ENCODE measurements around the gene SCYGR4.
"Not testable (repeated sequence)": the region's sequence is repeated elsewhere in the genome, so short reads cannot be mapped to it uniquely, and the experiment has no call there.

The SCYGR4 gene

DNA sequence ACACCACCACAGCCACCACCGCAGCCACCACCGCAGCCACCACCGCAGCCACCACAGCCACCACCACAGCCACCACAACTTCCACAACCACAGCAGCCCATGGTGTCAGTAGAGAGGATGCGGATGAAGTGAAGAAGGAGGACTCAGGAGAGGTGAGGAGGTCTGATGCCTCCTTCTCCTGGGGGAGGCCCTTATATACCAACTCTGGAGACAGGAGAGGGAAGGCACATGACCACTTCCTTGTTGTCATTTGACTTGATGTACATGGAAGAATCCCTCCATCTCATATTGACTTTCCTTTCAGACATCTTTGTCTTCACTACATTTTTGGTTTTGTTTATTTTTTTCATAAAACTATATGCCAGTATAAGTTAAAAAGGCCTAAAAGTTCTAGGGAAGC, 2.6 kb upstream of the SCYGR4 start, which contains the start of gene SCYGR3:
TSS of gene SCYGR3 (minus strand) at position 101 of the 400 bp plus-strand sequence. CDS start at position 101, 0 bp downstream.
- no peak for DNase-seq

DNA sequence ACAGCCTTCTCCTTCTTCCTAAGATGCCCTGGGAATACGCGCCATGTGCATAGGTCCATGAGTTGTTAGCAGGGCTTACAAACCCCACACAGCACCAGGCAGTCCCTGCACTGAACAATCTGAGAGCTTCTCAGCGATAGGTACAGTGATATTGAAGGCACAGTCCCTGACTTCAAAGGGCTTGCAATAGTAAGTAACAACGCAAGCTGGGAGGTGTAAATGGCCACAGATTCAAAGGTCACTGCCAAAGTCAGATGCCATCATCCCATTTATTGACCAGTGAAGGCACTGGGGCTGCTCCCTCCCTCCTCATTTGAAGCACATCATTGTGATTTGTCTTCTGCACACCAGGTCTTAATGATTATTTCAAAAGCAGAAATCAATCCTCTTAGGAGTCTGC, 2.1 kb upstream of the SCYGR4 start:
- no peak for DNase-seq

DNA sequence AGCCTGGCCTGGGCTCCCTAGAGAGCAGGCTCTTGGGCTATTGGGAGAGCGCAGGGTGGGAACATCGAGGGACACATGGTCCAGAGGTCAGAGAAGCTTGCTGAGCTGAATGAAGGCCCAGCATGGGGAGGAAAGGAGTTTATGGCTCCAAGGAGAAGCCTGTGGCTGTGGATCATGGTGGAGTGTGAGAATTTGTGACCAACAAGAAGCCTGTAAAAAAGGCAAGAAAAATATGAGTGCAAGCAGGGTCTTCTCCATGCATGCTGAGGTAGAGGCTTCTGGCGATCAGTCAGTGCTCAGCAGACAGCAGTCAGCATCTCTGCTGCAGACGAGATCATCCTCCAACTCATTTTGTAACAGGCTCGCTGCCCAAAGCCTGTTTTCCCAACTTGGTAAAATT, 1.4 kb upstream of the SCYGR4 start:
- DNase-seq, result no peak

DNA sequence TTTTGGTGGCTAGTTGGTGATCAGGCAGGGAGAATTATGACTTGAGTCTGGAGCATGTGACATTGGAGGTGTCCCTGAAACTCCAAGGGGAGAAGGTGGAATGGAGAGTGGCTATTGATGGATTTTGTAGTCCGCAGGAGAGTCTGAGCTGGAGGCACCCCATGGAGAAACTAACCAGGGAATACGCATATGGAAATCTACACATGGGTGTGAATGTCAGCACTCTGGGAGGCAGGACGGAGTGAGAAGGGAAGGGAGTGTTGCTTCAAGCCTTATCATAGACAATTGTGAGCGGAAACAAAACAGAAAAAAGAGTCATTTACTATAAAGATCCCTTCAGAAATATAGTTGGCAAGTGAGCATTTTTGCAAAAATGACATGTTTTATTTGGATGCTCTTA, 667 bp upstream of the SCYGR4 start:
- DNase-seq, result no peak

DNA sequence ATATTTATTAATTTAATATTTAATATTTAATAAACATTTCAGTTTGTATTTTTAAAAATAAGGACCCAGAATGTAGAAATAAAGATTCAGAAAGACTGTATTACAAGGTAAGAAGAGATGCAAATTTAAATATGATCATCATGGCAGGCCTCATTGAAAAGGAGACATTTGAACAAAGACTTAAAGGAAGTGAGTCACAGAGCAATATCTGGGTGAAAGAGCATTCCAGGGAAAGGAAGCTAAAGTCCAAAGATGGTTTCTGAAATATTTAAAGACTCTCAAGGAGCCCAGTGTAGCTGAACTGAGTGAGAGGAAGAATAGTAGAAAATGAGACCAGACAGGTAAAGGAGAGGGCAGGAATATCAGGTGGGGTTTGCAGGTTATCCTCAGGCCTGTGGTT, 5.9 kb downstream of the SCYGR4 start:
- DNase-seq, result no peak

DNA sequence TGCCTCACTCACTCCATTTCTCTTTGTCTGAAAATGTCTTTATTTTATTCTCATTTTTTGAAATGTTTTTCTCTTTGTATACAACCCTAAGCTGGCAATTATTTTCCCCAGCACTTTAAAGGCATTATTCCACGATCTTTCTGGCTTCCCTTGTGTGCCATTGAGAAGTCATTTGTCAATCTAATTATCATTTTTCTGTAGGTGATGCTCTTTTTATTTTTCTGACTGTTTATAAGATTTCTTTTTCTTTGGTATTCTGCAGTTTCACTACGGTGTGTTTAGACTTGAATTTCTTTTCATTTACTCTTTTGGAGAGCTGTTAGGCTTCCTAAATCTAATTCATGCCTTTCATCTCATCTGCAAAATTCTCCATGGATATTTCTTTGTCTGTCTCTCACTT, 8.1 kb downstream of the SCYGR4 start:
- no peak for DNase-seq

DNA sequence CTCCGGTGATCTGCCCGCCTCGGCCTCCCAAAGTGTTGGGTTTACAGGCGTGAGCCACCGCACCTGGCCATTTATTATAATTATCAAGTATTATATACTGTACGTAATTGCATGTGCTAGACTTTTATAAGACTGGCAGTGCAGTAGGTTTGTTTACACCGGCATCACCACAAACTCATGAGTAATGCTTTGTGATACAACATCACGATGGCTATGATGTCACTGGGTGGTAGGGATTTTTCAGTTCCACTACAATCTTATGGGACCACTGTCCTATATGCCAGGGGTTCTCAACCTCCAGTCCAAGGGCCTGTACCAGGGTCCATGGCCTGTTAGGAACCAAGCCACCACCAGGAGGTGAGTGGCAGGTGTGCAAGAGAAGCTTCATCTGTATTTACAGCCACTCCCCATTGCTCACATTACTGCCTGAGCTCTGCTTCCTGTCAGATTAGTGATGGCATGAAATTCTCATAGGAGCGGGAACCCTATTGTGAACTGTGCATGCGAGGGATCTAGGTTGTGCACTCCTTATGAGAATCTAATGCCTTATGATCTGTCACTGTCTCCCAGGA, 9.4 kb downstream of the SCYGR4 start:
- DNase-seq, result no peak

DNA sequence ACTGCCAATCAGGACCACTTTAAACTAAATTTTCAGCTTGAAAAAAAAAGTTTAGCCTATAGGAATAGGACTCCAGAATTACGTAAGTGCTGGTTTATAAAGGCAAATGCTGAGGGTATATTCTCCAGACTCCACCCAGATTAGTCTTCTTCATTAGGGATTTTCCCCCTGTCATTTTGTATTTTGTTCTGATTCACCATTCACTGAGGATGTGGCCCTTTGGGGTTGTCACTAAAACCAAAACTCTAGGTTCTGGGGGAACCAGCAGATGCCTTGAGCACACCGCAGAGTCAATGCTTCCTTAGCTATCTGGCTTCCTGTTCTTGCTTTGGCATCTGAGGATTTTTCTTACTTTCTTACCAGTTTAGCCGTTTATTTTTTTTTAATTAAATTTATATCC, 10.5 kb downstream of the SCYGR4 start:
- DNase-seq, result no peak

DNA sequence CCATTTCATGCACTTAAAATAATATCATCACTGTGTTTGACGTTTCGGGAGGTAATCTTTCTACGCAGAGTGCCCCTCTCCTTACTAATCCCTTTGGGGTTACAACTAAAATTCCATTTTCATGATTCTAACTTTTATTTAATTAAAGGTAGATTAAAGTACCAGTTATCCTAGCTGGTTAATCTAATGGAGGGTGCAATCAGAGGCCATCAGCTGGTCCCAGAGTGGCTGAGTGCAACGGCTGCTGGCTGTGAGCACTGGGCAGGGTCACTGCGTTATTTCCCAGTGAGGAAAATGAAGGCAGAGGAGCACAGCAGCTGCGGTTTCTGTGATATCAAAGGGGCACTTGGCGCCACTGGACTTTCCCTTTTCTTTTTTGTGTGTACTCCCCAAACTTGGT, 12.1 kb downstream of the SCYGR4 start:
- DNase-seq, result no peak

DNA sequence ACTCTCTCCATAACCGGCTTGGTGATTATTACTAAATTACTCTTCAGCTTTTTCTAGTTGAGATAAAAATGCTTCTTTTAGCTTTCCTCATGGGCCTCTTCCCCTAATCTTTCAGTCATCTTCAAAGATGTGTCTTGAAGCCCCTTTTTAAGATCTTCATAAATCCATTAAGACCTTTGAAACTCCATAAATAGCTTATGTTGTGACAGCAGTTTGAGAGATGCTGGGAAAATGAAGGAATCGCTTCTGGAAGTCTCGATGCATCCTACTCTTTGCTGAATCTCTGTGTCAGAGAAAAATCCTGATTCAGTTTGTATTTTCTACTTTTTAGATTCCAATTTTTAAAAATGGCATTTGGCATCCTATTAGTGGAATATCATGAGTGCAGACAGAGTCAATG, 13.0 kb downstream of the SCYGR4 start:
- no peak for DNase-seq

DNA sequence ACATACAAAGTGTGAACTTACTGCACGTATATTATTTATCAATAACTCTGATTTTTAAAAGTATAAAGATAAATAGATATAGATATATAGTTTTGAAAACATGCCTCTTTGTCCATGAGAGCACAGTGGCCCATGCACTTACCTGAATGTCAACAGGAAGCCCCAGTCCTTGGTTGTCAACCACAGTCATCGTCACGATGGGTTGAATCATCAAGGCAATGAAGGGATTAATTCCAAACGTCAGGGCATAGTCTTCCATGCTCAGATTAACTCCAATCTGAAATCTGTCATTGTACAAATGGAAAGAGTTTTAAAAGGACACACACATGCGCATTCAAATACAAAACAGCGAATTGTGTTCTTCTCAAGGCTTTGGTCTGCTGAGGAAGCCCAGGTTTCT, 15.5 kb downstream of the SCYGR4 start:
- no peak for DNase-seq

DNA sequence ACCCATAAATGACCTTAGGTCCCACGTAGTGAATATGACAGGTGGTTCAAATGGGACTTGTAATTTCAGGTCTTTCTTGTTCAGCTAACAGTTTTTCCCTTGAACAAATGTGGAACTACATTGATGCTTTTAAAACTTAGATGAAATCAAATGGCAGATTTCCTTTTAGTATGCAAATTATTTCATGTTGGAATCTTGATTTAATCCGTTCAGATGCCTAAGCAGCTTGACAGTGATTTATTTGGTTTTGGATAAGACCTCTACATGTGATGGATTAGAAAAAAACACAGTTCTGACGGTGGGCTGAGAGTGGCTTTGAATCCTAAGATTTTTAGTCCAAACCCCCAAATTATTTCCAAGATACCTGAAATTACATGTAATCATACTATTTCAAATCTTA, 16.9 kb downstream of the SCYGR4 start:
- DNase-seq, result no peak

DNA sequence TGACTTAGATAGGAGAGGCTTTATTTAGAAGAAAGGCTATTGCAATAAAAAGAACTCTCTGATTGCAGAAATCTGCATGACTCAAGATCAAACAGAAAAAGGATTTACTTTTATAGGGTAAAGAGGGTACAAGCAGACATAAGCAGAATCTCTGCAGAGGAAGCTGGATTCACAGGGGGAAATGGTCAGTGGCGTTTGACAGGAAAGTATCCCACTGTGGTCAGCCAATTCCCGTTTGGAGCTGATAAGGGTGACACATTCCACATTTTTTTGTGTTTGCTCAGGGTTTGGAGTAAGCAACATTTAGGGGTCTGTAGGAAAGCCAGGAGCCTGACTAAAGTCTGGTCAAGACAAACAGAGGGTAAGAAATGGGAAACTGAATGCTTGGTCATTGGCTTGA, 25.4 kb downstream of the SCYGR4 start:
- DNase-seq, result no peak

DNA sequence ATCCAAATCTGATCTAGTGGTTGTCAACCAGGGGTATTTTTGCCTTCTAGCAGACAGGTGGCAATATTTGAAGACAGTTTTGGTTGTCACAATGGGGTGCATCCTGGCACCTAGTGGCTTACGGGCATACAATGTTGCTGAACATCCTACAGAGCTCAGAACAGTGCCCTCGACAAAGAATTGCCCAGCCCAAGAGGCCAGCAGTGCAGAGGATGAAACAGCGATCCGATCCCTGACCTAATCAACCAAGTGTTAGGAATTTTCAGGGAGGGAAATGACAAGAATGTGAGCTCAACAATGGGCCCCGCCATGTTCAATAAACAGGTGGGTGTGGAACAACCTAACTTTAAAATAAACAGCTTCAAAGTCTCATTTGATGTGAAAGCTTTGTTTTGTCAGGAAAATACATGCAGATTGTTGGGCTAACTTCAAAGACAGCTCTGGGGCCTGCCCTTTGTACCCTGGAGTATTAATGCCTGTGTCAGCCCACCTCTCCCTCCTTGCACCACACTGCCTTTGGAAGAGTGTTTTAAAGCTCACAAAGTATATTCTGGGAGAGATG, 26.8 kb downstream of the SCYGR4 start:
- no peak for DNase-seq

DNA sequence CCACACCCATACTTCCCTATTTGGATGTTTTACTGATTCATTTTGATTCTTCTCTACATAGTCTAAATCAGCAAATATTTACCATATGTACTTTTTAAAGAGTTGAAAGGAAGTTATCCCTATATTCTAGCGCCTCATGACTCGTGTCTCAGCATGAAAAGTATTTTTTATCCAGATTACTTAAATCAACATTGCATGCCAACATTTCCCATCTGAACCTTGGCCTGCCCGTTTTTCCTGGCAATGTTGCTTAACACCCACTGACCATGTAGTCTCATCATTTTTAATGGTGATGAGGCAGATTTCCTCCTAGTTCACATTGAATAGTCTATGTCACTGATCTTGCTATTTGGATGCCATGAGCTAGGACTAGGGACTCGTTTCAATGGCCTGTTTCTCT, 36.1 kb downstream of the SCYGR4 start:
- no peak for DNase-seq

DNA sequence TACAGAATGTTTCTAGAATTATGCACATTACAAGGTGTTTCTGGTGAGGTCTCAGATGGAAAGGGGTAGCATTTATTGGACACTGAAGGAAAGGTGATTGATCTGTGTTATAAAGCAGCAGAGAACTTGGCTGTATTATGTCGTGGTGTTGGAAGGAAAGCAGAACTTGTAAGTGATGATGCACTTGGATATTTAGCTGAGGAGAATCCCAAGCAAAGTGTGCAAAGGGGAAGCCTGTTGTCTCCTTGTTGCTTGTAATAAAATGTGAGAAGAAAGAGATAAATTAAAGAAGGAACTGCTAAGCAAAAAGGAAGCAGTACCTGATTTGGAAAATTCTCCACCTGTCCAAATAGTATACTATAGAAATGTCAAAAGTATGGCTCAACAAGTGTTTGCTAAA, 37.1 kb downstream of the SCYGR4 start:
- no peak for DNase-seq

DNA sequence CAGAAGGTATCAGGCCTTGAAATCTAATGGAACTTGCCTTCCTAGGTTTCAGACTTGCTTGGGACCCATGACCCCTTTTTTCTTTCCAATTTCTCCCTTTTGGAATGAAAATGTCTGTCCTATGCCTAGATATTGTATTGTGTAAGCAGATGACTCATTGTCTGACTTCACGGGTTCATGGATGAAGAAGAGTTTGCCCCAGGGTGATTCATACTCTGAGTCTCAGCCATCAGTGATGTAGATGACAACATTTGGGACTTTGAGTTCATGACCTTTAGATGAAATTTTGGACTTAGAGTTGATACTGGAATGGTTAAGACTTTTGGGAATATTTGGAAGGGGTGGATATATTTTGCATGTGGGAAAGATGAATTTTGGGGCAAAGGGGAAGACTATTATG, 38.2 kb downstream of the SCYGR4 start:
- no peak for DNase-seq

DNA sequence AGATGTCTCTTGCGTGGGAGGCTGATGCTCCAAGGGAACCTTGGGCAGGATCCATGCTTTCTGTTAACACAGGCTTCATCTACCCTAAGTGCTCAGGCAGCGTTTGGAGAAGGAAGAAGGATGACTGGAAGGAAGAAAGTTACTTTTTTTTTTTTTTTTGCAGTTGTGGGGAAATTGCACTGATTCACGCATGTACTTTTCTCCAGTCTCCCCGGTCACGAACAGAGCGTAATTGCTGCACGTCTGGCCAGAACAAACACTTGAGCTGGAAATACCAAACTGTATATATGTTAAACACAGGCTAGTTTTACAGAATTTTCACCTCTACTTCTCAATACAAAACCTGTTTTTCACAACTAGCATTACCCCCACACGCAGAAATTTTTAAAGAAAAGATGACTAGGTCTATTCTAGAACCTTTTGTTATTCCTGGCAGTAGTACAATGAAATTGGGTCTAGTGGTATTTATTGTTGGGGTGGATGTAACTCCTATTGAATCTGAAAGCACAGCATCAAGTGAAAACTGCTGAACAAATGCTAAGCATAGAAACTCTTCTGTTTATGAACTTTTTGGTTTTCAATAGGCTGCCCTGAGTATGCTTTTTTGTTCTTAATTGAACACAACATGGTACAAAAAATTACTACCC, 40.0 kb downstream of the SCYGR4 start:
- no peak for DNase-seq

DNA sequence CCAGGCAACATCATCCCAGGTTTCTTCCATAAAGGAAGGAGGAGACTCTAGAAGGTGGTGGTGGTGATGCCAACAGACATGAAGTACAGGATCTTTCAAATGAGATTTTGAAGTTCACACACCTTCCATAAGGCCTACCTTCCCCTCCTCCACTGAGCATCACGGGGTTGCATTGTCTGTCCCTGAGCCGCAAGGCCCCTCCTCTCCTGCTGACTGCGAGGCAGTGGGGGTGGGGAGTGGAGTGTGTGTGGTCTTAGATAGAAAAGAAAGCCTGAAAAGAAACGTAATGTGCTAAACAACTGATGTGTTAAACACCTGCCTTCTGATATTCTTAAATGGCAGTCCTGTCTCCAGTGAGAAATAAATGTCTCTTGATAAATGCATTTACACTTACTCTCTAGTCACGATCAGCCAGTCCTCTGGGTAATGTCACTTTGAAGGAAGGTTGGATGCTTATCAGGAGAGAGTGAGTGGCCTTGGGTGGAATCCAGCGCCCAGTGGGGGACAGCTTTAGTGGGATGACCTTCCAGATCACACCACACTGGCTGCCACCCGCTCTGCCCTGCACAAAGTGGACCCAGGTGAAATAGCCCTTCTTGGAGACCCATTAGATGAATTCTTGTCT, 43.8 kb downstream of the SCYGR4 start:
- no peak for DNase-seq

DNA sequence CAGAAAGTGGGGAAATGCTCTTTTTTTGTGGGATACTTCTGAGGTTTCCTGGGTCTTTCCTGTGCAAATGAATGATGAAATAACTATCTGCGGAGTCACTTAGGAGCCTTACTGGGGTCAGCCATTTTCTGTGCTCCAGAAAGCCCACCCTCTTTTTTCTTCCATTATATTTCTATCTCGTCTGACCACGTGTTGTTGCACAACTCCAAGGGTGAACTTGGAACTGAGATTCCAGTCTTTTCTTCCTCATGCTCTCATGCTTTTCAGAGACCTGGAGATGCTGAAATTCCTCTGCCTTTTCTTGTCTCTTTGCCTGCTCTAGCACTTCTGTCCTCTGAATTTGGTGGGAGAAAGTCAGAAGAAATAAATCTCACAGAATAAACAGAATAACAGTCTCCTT, 44.5 kb downstream of the SCYGR4 start:
- no peak for DNase-seq

DNA sequence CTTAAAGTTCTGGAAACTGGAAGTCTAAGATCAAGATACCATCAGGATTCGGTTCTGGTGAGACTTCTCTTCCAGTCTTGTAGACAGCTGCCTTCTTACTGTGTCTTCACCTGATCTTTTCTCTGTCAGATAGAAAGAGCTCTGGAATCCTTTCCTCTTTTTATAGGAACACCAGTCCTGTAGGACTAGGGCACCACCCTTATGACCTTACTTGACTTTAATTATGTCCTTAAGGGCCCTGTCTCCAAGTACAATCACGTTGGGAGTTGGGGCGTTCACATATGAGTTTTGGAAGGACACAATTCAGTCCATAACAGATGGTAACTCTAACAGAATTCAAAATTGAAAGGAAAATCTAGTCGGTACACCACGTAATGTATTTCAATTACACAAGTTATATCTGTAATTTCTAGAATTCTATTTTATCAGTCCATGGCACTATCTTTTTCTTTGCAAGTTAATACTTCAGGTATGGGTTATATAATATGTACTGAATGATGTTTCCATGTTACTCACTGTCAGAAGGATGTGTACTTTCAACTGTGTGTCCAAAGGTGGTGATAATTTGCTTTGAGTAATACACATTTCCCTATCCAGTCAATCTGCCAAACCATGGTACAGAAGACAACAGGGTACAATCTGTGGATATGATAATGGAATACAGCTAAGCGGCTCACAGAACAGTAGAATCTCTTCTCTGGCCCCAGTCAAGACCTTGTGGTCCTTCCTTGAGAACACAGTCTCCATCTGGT, 48.1 kb downstream of the SCYGR4 start:
- DNase-seq, result no peak

DNA sequence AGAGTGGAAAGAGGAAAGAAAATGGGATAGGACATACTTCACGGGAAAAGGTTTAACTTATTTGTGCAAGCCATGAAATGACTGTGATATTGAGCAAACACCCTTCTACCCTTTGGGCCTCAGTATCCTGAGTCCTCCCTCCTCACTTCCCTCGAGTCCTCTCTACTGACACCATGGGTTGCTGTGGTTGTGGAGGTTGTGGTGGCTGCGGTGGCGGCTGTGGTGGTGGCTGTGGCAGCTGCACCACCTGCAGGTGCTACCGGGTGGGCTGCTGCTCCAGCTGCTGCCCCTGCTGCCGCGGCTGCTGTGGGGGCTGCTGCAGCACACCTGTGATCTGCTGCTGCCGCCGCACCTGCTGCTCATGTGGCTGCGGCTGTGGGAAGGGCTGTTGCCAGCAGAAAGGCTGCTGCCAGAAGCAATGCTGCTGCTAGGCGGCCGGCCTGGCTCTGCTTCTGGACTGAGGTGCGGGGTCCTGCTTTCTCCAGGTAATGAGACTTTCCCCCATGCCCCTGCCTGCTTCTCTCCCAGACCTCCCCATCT, 49.4 kb downstream of the SCYGR4 start, which contains the start of gene SCYGR5:
TSS of gene SCYGR5 (plus strand) at position 174 of the 540 bp plus-strand sequence. CDS start at position 174, 0 bp downstream.
- not testable (repeated sequence) for DNase-seq

All from NCI-H1048 (cell line).